ENCODE measurements around the gene RLF.
A peak's percentile ranks its signal among the peaks of the same experiment; 100 is the strongest.

The RLF gene

GRCh38 chr1:40161125-40161887, at the start of gene RLF:
RLF (plus strand) TSS chr1:40161387; CDS start chr1:40161400, 13 bp downstream.
- peak; percentile 90 for DNase-seq

- no peak for DNase-seq
Measured at GRCh38 chr1:40114400-40114799, 46.8 kb upstream of the RLF start.

GRCh38 chr1:40120128-40120527, 41.1 kb upstream of the RLF start:
- DNase-seq, result no peak

- DNase-seq, result no peak
Measured at GRCh38 chr1:40122855-40123254, 38.3 kb upstream of the RLF start.

- DNase-seq, result no peak
Measured at GRCh38 chr1:40130892-40131291, 30.3 kb upstream of the RLF start.

GRCh38 chr1:40132383-40133311, 28.5 kb upstream of the RLF start:
- DNase-seq, result no peak

- DNase-seq, result no peak
Measured at GRCh38 chr1:40133312-40133665, 27.9 kb upstream of the RLF start.

- no peak for DNase-seq
Measured at GRCh38 chr1:40133839-40134238, 27.3 kb upstream of the RLF start.

GRCh38 chr1:40140211-40140973, 20.8 kb upstream of the RLF start:
- no peak for DNase-seq

- DNase-seq, result no peak
Measured at GRCh38 chr1:40141878-40142535, 19.2 kb upstream of the RLF start.

GRCh38 chr1:40143891-40144575, 17.2 kb upstream of the RLF start:
- DNase-seq, result peak; percentile 72

GRCh38 chr1:40151457-40152079, 9.6 kb upstream of the RLF start:
- DNase-seq, result no peak

GRCh38 chr1:40153073-40153770, 8.0 kb upstream of the RLF start:
- peak; percentile 64 for DNase-seq

- no peak for DNase-seq
Measured at GRCh38 chr1:40155135-40155534, 6.1 kb upstream of the RLF start.

- no peak for DNase-seq
Measured at GRCh38 chr1:40155910-40156309, 5.3 kb upstream of the RLF start.

- no peak for DNase-seq
Measured at GRCh38 chr1:40160806-40161124, 422 bp upstream of the RLF start.

GRCh38 chr1:40161888-40162397, 756 bp downstream of the RLF start:
- no peak for DNase-seq

- DNase-seq, result no peak
Measured at GRCh38 chr1:40162753-40163441, 1.7 kb downstream of the RLF start.

GRCh38 chr1:40167317-40167716, 6.1 kb downstream of the RLF start:
- DNase-seq, result no peak

GRCh38 chr1:40171036-40171435, 9.8 kb downstream of the RLF start:
- DNase-seq, result no peak
